KMS-11 (cell line): ENCODE results near the gene SIK2.

Source experiments
- H2AFZ ChIP-seq: fragments of 200-600 bp; sonication (generic); 2 replicates; pipeline ENCODE4 v1.6.1; 2016; ENCODE audit warnings: antibody characterized with exemption, mixed run types, low read depth
- H3K27ac ChIP-seq: fragments of 200-600 bp; sonication (generic); 2 replicates; pipeline ENCODE4 v1.6.1; 2016; ENCODE audit warnings: mild to moderate bottlenecking, mixed run types
- H3K27me3 ChIP-seq: fragments of 200-600 bp; sonication (generic); 2 replicates; pipeline ENCODE4 v1.6.1; 2017; ENCODE audit warnings: mild to moderate bottlenecking, low read depth, mixed run types, moderate library complexity; ENCODE audit not compliant: insufficient read depth
- H3K36me3 ChIP-seq: fragments of 200-600 bp; sonication (generic); 2 replicates; pipeline ENCODE4 v1.6.1; 2017; ENCODE audit warnings: mild to moderate bottlenecking, mixed run types; ENCODE audit not compliant: insufficient read depth
- H3K4me1 ChIP-seq: fragments of 200-600 bp; sonication (generic); 2 replicates; pipeline ENCODE4 v1.6.1; 2016; ENCODE audit warnings: mild to moderate bottlenecking, low read depth, mixed run types; ENCODE audit not compliant: poor library complexity, severe bottlenecking
- H3K4me2 ChIP-seq: fragments of 200-600 bp; sonication (generic); 2 replicates; pipeline ENCODE4 v1.7.0; 2016; ENCODE audit warnings: mild to moderate bottlenecking, mixed run types
- H3K4me3 ChIP-seq: fragments of 200-600 bp; sonication (generic); IDR thresholded peaks from 2 replicates; pipeline ENCODE4 v1.6.1; 2017; ENCODE audit warnings: low read depth, low read length, mixed read lengths; ENCODE audit not compliant: insufficient read depth
- H3K79me2 ChIP-seq: fragments of 200-600 bp; sonication (generic); 2 replicates; pipeline ENCODE4 v1.6.1; 2016; ENCODE audit warnings: low read depth, mixed run types; ENCODE audit not compliant: insufficient read depth
- H3K9ac ChIP-seq: fragments of 200-600 bp; sonication (generic); 2 replicates; pipeline ENCODE4 v1.6.1; 2016; ENCODE audit warnings: mild to moderate bottlenecking, mixed run types
- H4K20me1 ChIP-seq: fragments of 200-600 bp; sonication (generic); 2 replicates; pipeline ENCODE4 v1.6.1; 2016; ENCODE audit warnings: mild to moderate bottlenecking, mixed run types; ENCODE audit not compliant: insufficient read depth
- CTCF ChIP-seq: fragments of 200-600 bp; sonication (generic); conservative IDR thresholded peaks from 2 replicates; pipeline ENCODE4 v1.6.1; 2017; ENCODE audit warnings: low read depth, mild to moderate bottlenecking, antibody characterized with exemption, low read length, moderate library complexity, mixed read lengths

The SIK2 gene

GRCh38 chr11:111733016-111733415 lies 130.8 kb downstream of the SIK2 start:
- no peak overlapping the region for H2AFZ ChIP-seq
- H3K27me3 ChIP-seq: no peaks in the 10 kb centered on the region
- H4K20me1 ChIP-seq: no peaks in the 10 kb centered on the region
- H3K4me3 ChIP-seq: no peak overlapping the region
- no peak overlapping the region for H3K27ac ChIP-seq
- TF ChIP-seq CTCF: no peak
- no peak overlapping the region for H3K9ac ChIP-seq
- no peaks in the 10 kb centered on the region for H3K4me1 ChIP-seq
- H3K79me2 ChIP-seq: no peaks in the 10 kb centered on the region
- H3K4me2 ChIP-seq: no peak overlapping the region
- no peaks in the 10 kb centered on the region for H3K36me3 ChIP-seq

DNA sequence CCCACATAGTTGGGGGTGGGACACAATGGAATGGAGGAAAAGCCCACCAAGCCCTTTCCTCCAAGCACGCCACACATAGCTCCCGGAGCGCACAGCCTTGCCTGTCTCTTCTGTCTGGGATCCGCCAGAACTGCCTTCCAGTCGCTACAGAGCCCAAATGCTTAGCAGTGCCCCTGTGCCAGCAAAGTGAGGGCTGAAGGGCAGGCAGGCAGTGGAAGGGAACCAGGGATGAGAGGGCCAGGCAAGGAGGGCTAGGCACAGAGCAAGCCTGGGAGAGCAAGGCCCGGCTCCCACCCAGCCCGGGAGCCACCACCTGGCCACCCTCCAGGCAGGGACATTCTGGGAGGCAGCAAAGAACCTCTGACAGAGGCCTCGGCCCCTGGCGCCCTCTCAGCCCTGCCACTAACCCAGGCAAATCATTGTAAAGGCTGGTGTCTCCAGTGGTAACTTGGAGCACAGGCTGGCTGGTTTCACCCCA lies 131.4 kb downstream of the SIK2 start:
- no peak overlapping the region for H3K4me2 ChIP-seq
- H3K9ac ChIP-seq: no peak overlapping the region
- no peak overlapping the region for H3K27ac ChIP-seq

GRCh38 chr11:111734101-111734953 lies 132.1 kb downstream of the SIK2 start:
- H3K27ac ChIP-seq: no peak overlapping the region
- H3K79me2 ChIP-seq: no peaks in the 10 kb centered on the region
- H3K27me3 ChIP-seq: no peaks in the 10 kb centered on the region
- no peak overlapping the region for H3K4me2 ChIP-seq
- H4K20me1 ChIP-seq: no peaks in the 10 kb centered on the region
- no peak for TF ChIP-seq CTCF
- H3K4me3 ChIP-seq: no peak overlapping the region
- H3K9ac ChIP-seq: no peak overlapping the region
- no peaks in the 10 kb centered on the region for H3K36me3 ChIP-seq
- H3K4me1 ChIP-seq: no peaks in the 10 kb centered on the region
- no peak overlapping the region for H2AFZ ChIP-seq

More for the DNA sequence above, 131.4 kb downstream of the SIK2 start:
- no peak for TF ChIP-seq CTCF
- Histone ChIP-seq H3K4me1 (no peaks in the 10 kb centered on the region), H3K79me2 (no peaks in the 10 kb centered on the region), H3K36me3 (no peaks in the 10 kb centered on the region), H3K27me3 (no peaks in the 10 kb centered on the region), H4K20me1 (no peaks in the 10 kb centered on the region), H3K4me3 (no peak overlapping the region), H2AFZ (no peak overlapping the region)

GRCh38 chr11:111734954-111735261 lies 132.7 kb downstream of the SIK2 start:
- no peak for TF ChIP-seq CTCF
- Histone ChIP-seq H3K4me3 (no peak overlapping the region), H3K27ac (no peak overlapping the region), H3K4me1 (peaks cover 3% of the 10 kb centered on the region), H3K27me3 (no peaks in the 10 kb centered on the region), H3K9ac (no peak overlapping the region), H3K4me2 (no peak overlapping the region), H3K36me3 (no peaks in the 10 kb centered on the region), H2AFZ (no peak overlapping the region), H4K20me1 (no peaks in the 10 kb centered on the region), H3K79me2 (no peaks in the 10 kb centered on the region)
